Right atrium auricular region (tissue), 2 donors: Measurements from ENCODE around the gene ANKRD52. TPM values are rescaled to one million over a fixed set of nuclear protein-coding genes. Genes with fewer than 3 reads are reported as not detected.
"Not testable (repeated sequence)": the region's sequence is repeated elsewhere in the genome, so short reads cannot be mapped to it uniquely, and the experiment has no call there.

ENCODE experiments used
- DNase-seq: peaks from one replicate; pipeline ENCODE4 v3.0.0-alpha.2; 2019; ENCODE audit warnings: low spot score
- H3K27ac ChIP-seq, 2 donors: fragments of 200-600 bp; sonication (generic); 1 replicate in 1 of 2; 2 replicates in 1 of 2; pipeline ENCODE4 v1.5.1; 2016 to 2019
- H3K27me3 ChIP-seq, 2 donors: fragments of 200-600 bp; sonication (generic); one replicate each; pipeline versions ENCODE4 v1.5.1 to v1.6.0; 2017 to 2019
- H3K36me3 ChIP-seq: fragments of 200-600 bp; sonication (generic); one replicate; pipeline ENCODE4 v1.5.1; 2016
- H3K4me1 ChIP-seq, 2 donors: fragments of 200-600 bp; sonication (generic); one replicate each; pipeline versions ENCODE4 v1.5.1 to v1.6.0; 2017 to 2019
- H3K4me3 ChIP-seq, 2 donors: fragments of 200-600 bp; sonication (generic); 1 replicate in 1 of 2; 2 replicates in 1 of 2; pipeline ENCODE4 v1.5.1; 2017 to 2019; ENCODE audit warnings: mild to moderate bottlenecking in 1 of 2, moderate library complexity in 1 of 2
- H3K9me3 ChIP-seq, 2 donors: fragments of 200-600 bp; sonication (generic); one replicate each; pipeline ENCODE4 v1.5.1; 2019
- total RNA-seq, 2 donors: library from RNA; depleted of rRNA; stranded (reverse); fragments of >200 nt; gene quantifications; one replicate each; pipeline ENCODE4 v1.1.0, GENCODE V29; 2016
- TF ChIP-seq, protein P1 (sequence below), 2 donors: fragments of 200-600 bp; sonication (generic); IDR thresholded peaks; one replicate each; pipeline ENCODE4 v1.5.1; 2019; ENCODE audit warnings: antibody characterized with exemption in 2 of 2

Gene ANKRD52
- total RNA-seq, 2 donors from 2014 or later: 12.4 to 22.1 TPM

DNA sequence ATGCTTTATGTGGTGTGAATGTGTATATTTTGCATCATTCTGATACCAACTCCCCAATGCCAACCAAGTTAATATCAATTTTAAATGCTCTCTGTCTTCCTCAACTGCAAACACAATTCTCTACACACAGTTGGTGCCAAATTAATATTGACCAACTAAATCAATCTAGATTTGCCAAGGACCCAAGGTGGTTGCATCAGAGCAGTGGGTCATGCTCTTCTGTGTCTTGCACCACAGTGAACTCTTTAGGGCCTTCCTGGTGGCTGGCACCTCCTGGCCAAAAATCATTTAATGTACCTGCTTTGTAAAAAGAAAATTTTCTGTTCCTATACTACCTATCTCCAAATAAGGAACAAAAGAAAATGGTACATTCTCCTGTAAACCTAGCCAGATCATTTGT is 22.7 kb upstream of the ANKRD52 start:
- Histone ChIP-seq H3K4me1 (peaks cover 0 to under 1% of the 10 kb centered on the region in 2 donors), H3K36me3 (peaks cover 94% of the 10 kb centered on the region), H3K4me3 (no peak overlapping the region), H3K27ac (no peak overlapping the region), H3K9me3 (no peaks in the 10 kb centered on the region), H3K27me3 (no peaks in the 10 kb centered on the region)
- no peak for DNase-seq
- TF ChIP-seq, protein P1, sequence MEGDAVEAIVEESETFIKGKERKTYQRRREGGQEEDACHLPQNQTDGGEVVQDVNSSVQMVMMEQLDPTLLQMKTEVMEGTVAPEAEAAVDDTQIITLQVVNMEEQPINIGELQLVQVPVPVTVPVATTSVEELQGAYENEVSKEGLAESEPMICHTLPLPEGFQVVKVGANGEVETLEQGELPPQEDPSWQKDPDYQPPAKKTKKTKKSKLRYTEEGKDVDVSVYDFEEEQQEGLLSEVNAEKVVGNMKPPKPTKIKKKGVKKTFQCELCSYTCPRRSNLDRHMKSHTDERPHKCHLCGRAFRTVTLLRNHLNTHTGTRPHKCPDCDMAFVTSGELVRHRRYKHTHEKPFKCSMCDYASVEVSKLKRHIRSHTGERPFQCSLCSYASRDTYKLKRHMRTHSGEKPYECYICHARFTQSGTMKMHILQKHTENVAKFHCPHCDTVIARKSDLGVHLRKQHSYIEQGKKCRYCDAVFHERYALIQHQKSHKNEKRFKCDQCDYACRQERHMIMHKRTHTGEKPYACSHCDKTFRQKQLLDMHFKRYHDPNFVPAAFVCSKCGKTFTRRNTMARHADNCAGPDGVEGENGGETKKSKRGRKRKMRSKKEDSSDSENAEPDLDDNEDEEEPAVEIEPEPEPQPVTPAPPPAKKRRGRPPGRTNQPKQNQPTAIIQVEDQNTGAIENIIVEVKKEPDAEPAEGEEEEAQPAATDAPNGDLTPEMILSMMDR (IDR thresholded peaks at IDR 0.05): no peak

DNA sequence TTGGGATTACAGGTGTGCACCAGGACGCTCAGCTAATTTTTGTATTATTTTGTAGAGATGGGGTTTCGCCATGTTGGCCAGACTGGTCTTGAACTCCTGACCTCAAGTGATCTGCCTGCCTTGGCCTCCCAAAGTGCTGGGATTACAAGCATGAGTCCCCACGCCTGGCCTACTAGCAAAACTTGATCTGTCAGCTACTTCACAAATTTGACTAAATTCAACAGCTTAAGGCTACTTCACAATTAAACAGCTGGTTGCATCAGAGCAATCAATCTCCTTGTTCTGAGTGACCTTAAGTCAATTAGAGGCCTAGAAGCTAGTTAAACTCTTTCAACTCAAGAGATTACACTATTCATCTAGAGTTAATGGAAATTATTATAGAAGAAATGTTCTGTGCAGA is 20.7 kb upstream of the ANKRD52 start:
- TF ChIP-seq, protein P1 (IDR thresholded peaks at IDR 0.05): no peak
- H3K4me3 ChIP-seq: no peak overlapping the region
- H3K36me3 ChIP-seq: peaks cover 96% of the 10 kb centered on the region
- H3K9me3 ChIP-seq: no peaks in the 10 kb centered on the region
- no peak overlapping the region for H3K27ac ChIP-seq
- no peaks in the 10 kb centered on the region for H3K4me1 ChIP-seq
- DNase-seq: no peak
- H3K27me3 ChIP-seq: no peaks in the 10 kb centered on the region

DNA sequence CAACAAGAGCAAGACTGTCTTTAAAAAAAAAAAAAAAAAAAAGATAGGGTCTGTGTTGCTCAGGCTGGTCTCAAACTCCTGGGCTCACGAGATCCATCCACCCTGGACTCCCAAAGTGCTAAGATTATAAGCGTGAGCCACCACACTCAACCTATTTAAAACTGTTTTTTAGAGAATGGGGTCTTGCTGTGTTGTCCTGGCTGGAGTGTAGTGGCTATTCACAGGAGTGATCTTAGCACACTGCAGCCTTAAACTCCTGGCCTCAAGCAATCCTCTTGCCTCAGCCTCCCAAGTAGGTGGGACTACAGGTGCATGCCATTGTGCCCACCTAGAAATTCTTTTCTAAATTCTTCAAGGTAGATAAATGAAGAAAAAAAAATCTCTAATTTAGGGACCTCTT is 16.1 kb upstream of the ANKRD52 start:
- Histone ChIP-seq H3K36me3 (peaks cover 77% of the 10 kb centered on the region), H3K4me1 (peaks cover 0 to 13% of the 10 kb centered on the region in 2 donors), H3K4me3 (no peak overlapping the region), H3K9me3 (no peaks in the 10 kb centered on the region), H3K27ac (no peak overlapping the region), H3K27me3 (no peaks in the 10 kb centered on the region)
- TF ChIP-seq, protein P1 (IDR thresholded peaks at IDR 0.05): no peak
- DNase-seq: no peak

DNA sequence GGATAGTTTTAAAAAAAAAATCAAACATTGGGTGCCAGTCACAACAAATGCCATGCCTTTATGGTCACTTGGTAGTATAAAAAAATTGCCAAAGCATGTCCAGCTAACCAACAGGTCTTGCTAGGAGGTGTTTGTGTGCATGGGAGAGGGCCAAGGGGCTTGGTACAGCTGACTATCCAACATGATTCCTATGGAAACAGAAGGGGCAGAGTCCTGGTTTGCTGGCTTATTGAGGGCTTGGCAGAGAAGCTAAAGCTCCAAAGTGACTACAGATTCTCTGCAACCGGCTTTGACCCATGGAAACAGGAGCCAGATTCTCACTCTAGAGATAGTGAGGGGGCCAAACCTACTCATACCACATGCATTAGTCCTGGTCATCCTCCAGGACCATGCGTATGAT is 14.3 kb upstream of the ANKRD52 start:
- Histone ChIP-seq H3K4me1 (peaks cover 0 to 26% of the 10 kb centered on the region in 2 donors), H3K36me3 (peaks cover 59% of the 10 kb centered on the region)

DNA sequence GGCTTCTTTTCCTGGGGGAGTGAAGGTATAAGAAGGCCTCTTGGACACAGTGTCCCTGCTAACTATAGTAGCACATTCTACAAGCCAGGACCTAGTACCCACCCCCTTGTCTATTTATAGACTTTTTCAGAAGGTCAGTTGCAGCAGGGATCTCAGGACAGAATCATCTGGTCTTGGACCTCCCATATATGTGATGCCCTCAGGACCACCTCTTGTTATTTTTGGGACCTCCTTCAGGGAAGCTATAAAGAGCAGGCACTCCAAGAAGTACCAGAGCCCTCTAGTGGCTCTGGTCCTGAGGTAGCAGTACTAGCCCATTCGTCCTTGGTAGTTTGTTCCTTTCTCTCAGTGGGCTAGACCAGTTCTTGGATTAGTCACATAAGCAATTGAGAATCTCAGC is 12.8 kb upstream of the ANKRD52 start:
- H3K4me3 ChIP-seq: no peak overlapping the region
- DNase-seq: no peak
- H3K36me3 ChIP-seq: peaks cover 47% of the 10 kb centered on the region
- peaks cover 0 to 32% of the 10 kb centered on the region in 2 donors for H3K4me1 ChIP-seq
- H3K27ac ChIP-seq: peak overlapping the region; percentile 79 to 94
- TF ChIP-seq, protein P1 (IDR thresholded peaks at IDR 0.05): peak in 1 of 2 donors; percentile 54
- H3K27me3 ChIP-seq: no peaks in the 10 kb centered on the region
- no peaks in the 10 kb centered on the region for H3K9me3 ChIP-seq

More for the DNA sequence above, 14.3 kb upstream of the ANKRD52 start:
- H3K27me3 ChIP-seq, H3K4me3 ChIP-seq, DNase-seq, H3K9me3 ChIP-seq: not testable (repeated sequence)
- peak overlapping the region; percentile 79 for H3K27ac ChIP-seq

DNA sequence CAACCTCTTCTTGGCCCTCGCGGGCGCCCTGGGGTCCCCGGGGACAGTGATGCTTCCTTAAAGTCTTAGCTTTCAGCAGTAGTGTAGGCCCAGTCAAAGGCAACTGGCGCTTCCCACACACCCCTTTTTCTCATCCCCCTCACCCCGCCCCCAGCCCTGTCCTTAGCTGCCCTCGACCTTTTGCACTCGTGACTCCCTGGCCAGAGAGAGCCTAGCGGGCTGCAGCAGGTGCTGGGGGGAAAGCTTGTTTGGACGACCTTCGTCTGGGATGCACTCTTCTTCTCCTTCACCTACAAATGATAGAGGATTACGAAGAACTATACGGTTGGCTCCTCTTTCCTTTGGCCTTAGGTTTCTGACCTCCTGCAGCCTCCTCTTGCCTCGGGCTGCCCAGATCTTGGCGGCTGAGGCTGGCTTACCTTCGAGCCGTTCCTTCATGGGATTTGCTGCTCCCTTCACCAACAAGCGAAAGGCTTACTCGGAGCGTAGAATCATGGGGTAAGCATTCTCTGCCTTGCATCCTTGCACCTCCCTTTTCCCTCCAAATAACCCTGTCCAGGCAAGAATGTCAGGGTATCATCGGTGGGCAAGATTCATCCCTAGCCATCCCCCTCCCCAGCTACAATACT is 9.4 kb upstream of the ANKRD52 start:
- peaks cover 12% of the 10 kb centered on the region for H3K36me3 ChIP-seq
- no peaks in the 10 kb centered on the region for H3K9me3 ChIP-seq
- TF ChIP-seq, protein P1 (IDR thresholded peaks at IDR 0.05): no peak
- H3K27ac ChIP-seq: peak overlapping the region; percentile 94 to 95
- H3K4me3 ChIP-seq: peak overlapping the region; percentile 57 to 67
- no peak for DNase-seq
- peaks cover 0 to 37% of the 10 kb centered on the region in 2 donors for H3K4me1 ChIP-seq
- no peaks in the 10 kb centered on the region for H3K27me3 ChIP-seq
